ENCODE measurements around the gene TRIM17.

DNA sequence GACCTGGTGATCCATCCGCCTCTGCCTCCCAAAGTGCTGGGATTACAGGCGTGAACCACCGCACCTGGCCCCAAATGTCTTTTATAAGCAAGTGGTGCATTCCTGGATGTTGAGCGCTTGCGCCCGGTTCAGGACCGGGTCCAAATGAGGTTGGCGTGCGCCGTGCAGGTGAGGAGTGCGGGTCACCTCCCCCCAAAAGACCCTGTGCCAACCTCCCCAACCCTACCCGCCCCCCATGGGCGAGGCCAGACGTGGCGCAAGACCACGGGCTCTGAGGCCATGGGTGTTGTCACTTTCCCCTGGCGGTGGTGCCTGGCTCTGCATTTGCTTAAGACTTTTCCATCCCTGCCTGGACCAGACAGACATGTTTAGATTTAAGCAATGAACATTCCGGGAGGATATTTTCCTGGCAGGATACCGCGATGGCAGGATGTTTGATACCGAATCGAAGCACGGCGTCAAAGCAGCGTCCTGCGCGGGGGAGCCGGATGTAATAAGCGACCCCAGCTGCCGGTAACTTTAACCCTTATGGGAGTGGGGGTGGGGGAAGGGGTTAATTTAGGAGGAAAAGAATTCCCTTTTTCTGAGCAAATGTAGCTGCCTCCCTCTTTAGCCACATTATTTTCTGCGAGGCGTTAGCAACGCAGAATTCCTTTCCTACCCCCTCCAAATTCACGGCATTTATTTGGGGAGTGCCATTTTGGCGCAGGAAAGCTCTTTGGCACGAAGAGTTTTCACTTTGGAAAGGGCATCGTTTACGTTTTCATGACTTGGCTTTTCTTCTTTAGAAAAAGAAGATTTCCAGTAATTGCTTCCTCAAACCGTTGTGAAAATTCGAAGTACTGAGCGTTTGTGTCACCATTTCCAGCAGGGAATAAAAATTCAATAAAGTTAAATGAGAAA, 42.7 kb upstream of the TRIM17 start:
- TF ChIP-seq EZH2 (IDR thresholded peaks at IDR 0.05; ENCODE audit: insufficient read depth, low read length), result no peak
- TF ChIP-seq, protein P1, sequence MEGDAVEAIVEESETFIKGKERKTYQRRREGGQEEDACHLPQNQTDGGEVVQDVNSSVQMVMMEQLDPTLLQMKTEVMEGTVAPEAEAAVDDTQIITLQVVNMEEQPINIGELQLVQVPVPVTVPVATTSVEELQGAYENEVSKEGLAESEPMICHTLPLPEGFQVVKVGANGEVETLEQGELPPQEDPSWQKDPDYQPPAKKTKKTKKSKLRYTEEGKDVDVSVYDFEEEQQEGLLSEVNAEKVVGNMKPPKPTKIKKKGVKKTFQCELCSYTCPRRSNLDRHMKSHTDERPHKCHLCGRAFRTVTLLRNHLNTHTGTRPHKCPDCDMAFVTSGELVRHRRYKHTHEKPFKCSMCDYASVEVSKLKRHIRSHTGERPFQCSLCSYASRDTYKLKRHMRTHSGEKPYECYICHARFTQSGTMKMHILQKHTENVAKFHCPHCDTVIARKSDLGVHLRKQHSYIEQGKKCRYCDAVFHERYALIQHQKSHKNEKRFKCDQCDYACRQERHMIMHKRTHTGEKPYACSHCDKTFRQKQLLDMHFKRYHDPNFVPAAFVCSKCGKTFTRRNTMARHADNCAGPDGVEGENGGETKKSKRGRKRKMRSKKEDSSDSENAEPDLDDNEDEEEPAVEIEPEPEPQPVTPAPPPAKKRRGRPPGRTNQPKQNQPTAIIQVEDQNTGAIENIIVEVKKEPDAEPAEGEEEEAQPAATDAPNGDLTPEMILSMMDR (IDR thresholded peaks at IDR 0.05; ENCODE audit: insufficient read depth, low read depth, low read length), result peak; percentile 62

Data from astrocyte (in vitro differentiated cells and primary cell).